Small intestine (tissue), 7 donors: ENCODE data around the gene VIPAS39. TPM values are rescaled to one million over a fixed set of nuclear protein-coding genes. Genes with fewer than 3 reads are reported as not detected.

Experiments used
- DNase-seq, 2 donors: peaks; one replicate each; pipeline versions ENCODE4 v3.0.0 to v3.0.0-alpha.2; 2013
- FAIRE-seq: peaks from 2 replicates; lab custom pipeline; 2012; peaks lifted over from hg19 to GRCh38; lab: Jason Lieb, UNC
- H3K27ac ChIP-seq, 3 donors: one replicate each; pipeline ENCODE4 v1.5.1; 2013; ENCODE audit warnings: low read length in 2 of 3, mild to moderate bottlenecking in 2 of 3, control low read depth in 1 of 3, inconsistent platforms in 1 of 3, low read depth in 1 of 3, moderate library complexity in 1 of 3
- H3K27me3 ChIP-seq, 3 donors: one replicate each; pipeline ENCODE4 v1.6.1; 2013; ENCODE audit warnings: low read length in 3 of 3, inconsistent platforms in 1 of 3; ENCODE audit not compliant: control insufficient read depth in 3 of 3, insufficient read depth in 3 of 3
- H3K36me3 ChIP-seq, 3 donors: one replicate each; pipeline ENCODE4 v1.6.1; 2013; ENCODE audit warnings: low read length in 3 of 3, inconsistent platforms in 1 of 3, low read depth in 1 of 3, mild to moderate bottlenecking in 1 of 3, moderate library complexity in 1 of 3; ENCODE audit not compliant: control insufficient read depth in 3 of 3, insufficient read depth in 2 of 3
- H3K4me1 ChIP-seq, 3 donors: one replicate each; pipeline ENCODE4 v1.6.1; 2013; ENCODE audit warnings: low read length in 2 of 3, inconsistent platforms in 1 of 3, low read depth in 1 of 3, mild to moderate bottlenecking in 1 of 3, moderate library complexity in 1 of 3; ENCODE audit not compliant: control insufficient read depth in 3 of 3, insufficient read depth in 2 of 3
- H3K4me3 ChIP-seq, 3 donors: one replicate each; pipeline ENCODE4 v1.5.1; 2013; ENCODE audit warnings: low read length in 3 of 3, control low read depth in 1 of 3, inconsistent platforms in 1 of 3, low read depth in 1 of 3, mild to moderate bottlenecking in 1 of 3, moderate library complexity in 1 of 3
- H3K9me3 ChIP-seq, 2 donors: one replicate each; pipeline ENCODE4 v1.6.1; 2013; ENCODE audit warnings: low read depth in 1 of 2, low read length in 1 of 2; ENCODE audit not compliant: control insufficient read depth in 2 of 2, insufficient read depth in 1 of 2
- WGBS, 3 donors: extraction: QIAGEN DNeasy Blood & Tissue Kit; methylation state at CpG; one replicate each; pipeline ENCODE4 v1.1.7; 2013; 5-methylcytosine and 5-hydroxymethylcytosine counted together
- polyA plus RNA-seq, 4 donors: library from polyadenylated mRNA; stranded (reverse) in 3 of 4; unstranded in 1 of 4; fragments of 200-250 nt in 3 of 4; fragments of 120-200 nt in 1 of 4; gene quantifications; one replicate each; pipeline versions ENCODE4 v1.2.1 to v1.2.3, GENCODE V29; 2013
- donor health status: healthy with polysubstance abuse.
- donor health status: control.
- donor health status: control.
- donor health status: Bipolar disorder and iron deficiency.
- donor health status: healthy.

VIPAS39 gene
- polyA plus RNA-seq, 4 donors, result 9.5 to 27.3 (median 12.7) TPM

DNA sequence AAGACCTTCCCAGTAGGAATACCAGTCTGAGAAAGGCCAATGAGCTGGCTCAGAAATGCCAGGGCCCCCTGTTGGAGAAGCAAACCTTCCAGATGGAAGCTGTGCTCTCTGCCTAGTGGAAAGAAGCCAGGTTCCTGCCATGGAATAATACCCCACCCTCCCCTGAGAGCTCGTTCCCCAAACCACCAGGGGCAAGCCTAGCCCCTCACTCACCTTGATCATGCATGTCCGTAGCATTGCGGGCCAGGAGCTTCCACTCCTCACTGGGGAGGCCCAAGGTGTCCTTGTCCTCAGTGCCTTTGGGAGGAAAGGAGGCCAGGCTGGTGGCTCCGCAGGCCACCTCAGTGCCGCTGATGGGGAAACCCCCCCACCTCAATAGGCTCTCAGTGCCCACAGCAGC, 20.6 kb upstream of the VIPAS39 start:
- FAIRE-seq (no peak), DNase-seq (no peak)
- H3K9me3 ChIP-seq, result no peaks in the 10 kb centered on the region
- no peaks in the 10 kb centered on the region for H3K27me3 ChIP-seq
- no peak overlapping the region for H3K4me3 ChIP-seq
- 90 to 91% (median 90%) methylated on average over 5 of the region's 5 CpGs for WGBS, 3 donors
- no peaks in the 10 kb centered on the region for H3K4me1 ChIP-seq
- H3K27ac ChIP-seq, result no peak overlapping the region
- H3K36me3 ChIP-seq, result no peaks in the 10 kb centered on the region

DNA sequence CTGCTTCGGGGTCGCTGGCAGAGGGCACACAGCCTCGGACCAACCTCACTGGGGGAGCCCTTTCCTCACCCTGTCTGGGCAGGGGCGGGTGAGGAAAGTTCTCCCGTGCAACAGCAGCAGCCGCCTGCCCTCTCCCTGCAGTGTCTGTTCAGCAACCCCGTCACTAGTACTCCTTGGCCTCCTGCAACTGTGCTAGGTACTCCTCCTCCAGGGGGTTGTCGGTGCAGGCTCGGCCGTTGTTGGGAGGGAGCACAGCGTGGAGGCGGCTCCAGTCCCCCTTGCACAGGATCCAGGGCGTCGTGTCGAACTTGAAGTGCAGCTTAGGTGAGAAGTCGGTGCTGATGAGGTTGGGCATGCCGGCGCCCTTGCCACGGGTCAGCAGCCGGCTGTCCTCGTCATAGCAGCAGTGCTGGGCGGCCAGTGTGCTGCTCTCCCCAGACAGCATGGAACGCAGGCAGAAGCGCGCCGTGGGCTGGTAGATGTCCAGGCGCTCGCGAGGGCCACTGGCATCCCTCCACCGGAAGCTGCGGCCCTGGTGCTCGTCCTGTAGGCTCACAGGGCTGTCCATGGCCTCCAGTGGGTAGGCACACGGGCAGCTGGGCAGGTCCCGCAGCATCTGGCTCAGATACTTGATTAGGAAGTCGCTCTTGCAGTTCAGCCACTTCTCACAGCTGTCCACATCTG, 18.2 kb upstream of the VIPAS39 start:
- Histone ChIP-seq H3K36me3 (no peaks in the 10 kb centered on the region), H3K9me3 (no peaks in the 10 kb centered on the region), H3K27ac (no peak overlapping the region), H3K4me1 (no peaks in the 10 kb centered on the region), H3K4me3 (no peak overlapping the region), H3K27me3 (no peaks in the 10 kb centered on the region)
- FAIRE-seq (no peak), DNase-seq (no peak)
- WGBS, 3 donors, result 85 to 91% (median 86%) methylated on average over 35 of the region's 35 CpGs

DNA sequence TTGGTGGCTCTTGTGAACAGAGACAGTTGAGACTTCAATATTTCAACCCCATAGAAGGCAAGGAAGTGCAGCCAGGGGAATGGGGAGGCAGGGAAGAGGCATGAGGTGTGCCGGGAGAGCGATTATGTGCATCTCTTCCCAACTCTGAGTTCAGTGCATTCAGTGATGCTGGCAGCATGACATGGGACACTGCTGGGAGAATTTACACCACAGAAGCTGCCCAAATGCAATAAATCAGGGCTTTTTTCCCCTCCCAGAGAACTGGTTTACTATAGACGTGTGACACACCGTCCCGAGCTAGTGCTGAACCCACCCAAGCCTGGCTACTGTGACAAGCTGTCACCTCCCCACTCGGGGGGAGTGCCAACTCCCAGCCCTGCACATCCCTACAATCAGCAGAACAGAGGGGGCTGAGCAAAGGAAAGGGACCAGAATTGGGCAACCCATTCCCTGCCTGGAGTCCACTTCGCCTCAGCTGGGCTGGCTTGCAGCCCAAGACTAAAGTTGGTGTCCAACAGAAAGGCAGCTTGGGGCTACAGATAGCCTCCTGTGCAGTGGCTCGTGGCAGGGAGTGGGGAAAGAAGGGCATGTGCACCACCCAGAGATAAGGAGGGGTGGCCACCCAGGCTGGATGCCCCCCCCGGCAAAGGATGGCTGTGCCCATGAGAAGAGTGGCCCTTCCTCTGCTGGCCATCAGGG, 17.2 kb upstream of the VIPAS39 start:
- WGBS, 3 donors, result 62 to 71% (median 67%) methylated on average over 9 of the region's 9 CpGs
- no peak overlapping the region for H3K4me3 ChIP-seq
- H3K36me3 ChIP-seq, result no peaks in the 10 kb centered on the region
- H3K27me3 ChIP-seq, result no peaks in the 10 kb centered on the region
- FAIRE-seq (no peak), DNase-seq (no peak)
- H3K27ac ChIP-seq, result no peak overlapping the region
- no peaks in the 10 kb centered on the region for H3K9me3 ChIP-seq
- no peaks in the 10 kb centered on the region for H3K4me1 ChIP-seq

DNA sequence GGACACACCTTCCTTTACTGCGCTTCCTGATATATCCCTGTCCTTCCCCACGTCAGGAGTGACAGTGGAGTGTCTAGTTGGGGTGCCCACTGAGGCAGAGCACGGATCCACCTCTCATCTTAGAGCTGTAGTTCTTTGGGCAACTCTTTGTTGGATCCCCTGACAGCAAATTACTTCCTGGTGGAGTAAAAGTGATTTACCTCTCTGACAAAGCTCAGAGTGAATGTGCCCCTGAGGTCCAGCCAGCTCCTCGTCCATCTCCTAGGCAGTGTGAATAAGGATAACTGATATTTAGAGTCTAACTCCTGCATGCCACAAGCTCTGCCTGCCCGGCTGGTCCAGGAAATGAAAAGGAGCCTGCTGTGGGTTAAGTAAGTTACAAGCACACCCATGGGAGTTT, 16.5 kb upstream of the VIPAS39 start:
- H3K27me3 ChIP-seq, result no peaks in the 10 kb centered on the region
- H3K9me3 ChIP-seq, result no peaks in the 10 kb centered on the region
- FAIRE-seq (no peak), DNase-seq (no peak)
- H3K4me3 ChIP-seq, result no peak overlapping the region
- no peaks in the 10 kb centered on the region for H3K4me1 ChIP-seq
- whole genome bisulfite sequencing, 3 donors, result 58 to 73% (median 67%) methylated on average over 5 of the region's 5 CpGs
- H3K27ac ChIP-seq, result no peak overlapping the region
- peaks cover 3 to 4% (median 4%) of the 10 kb centered on the region in 3 donors for H3K36me3 ChIP-seq

GRCh38 chr14:77470224-77470870, 12.9 kb upstream of the VIPAS39 start:
- H3K9me3 ChIP-seq, result no peaks in the 10 kb centered on the region
- no peaks in the 10 kb centered on the region for H3K4me1 ChIP-seq
- DNase-seq, result peak; percentile 35 to 36
- H3K36me3 ChIP-seq, result peaks cover 9 to 27% (median 19%) of the 10 kb centered on the region in 3 donors
- no peak overlapping the region for H3K4me3 ChIP-seq
- FAIRE-seq, result no peak
- H3K27me3 ChIP-seq, result no peaks in the 10 kb centered on the region
- WGBS, 3 donors, result 42 to 69% (median 51%) methylated on average over 5 of the region's 5 CpGs
- H3K27ac ChIP-seq, result no peak overlapping the region

GRCh38 chr14:77469539-77469938, 12.1 kb upstream of the VIPAS39 start:
- no peak for DNase-seq
- no peak overlapping the region for H3K27ac ChIP-seq
- H3K4me1 ChIP-seq, result no peaks in the 10 kb centered on the region
- no peak for FAIRE-seq
- 91 to 93% (median 92%) methylated on average over 1 of the region's 1 CpG for WGBS, 3 donors
- H3K9me3 ChIP-seq, result no peaks in the 10 kb centered on the region
- no peak overlapping the region for H3K4me3 ChIP-seq
- no peaks in the 10 kb centered on the region for H3K27me3 ChIP-seq
- peaks cover 13 to 30% (median 21%) of the 10 kb centered on the region in 3 donors for H3K36me3 ChIP-seq

GRCh38 chr14:77469067-77469505, 11.7 kb upstream of the VIPAS39 start:
- FAIRE-seq, result no peak
- WGBS, 3 donors, result 82 to 88% (median 84%) methylated on average over 14 of the region's 14 CpGs
- Histone ChIP-seq H3K4me3 (no peak overlapping the region), H3K9me3 (no peaks in the 10 kb centered on the region), H3K36me3 (peaks cover 13 to 34% (median 23%) of the 10 kb centered on the region in 3 donors), H3K4me1 (no peaks in the 10 kb centered on the region), H3K27me3 (no peaks in the 10 kb centered on the region), H3K27ac (no peak overlapping the region)
- no peak for DNase-seq

GRCh38 chr14:77467801-77468200, 10.4 kb upstream of the VIPAS39 start:
- DNase-seq, result no peak
- Histone ChIP-seq H3K27me3 (no peaks in the 10 kb centered on the region), H3K4me3 (no peak overlapping the region), H3K4me1 (no peaks in the 10 kb centered on the region), H3K27ac (no peak overlapping the region), H3K9me3 (no peaks in the 10 kb centered on the region), H3K36me3 (peaks cover 17 to 45% (median 23%) of the 10 kb centered on the region in 3 donors)
- 90 to 92% (median 91%) methylated on average over 5 of the region's 5 CpGs for WGBS, 3 donors
- no peak for FAIRE-seq
